K562 (cell line): ENCODE results near the gene UBE2E1. TPM values are rescaled to one million over a fixed set of nuclear protein-coding genes. Genes with fewer than 3 reads are reported as not detected.

Source experiments
- ATAC-seq: fragments of 200-7000 bp; cut with Tn5 transposase; 3 replicates; pipeline ENCODE4 v1.9.1; 2020; ENCODE audit warnings: moderate library complexity
- BruUV-seq: library from RNA; stranded (reverse); fragments of 400-500 nt; replicated peaks from 2 replicates; lab custom pipeline; 2021; lab: Mats Ljungman, UMichigan
- CTCF ChIA-PET: fragments of 300-600 bp; formaldehyde crosslinking; extraction: SDS; loops from one replicate; lab custom pipeline; 2021; ENCODE audit warnings: low intra/inter-chr PET ratio; lab: Yijun Ruan, JAX
- POLR2A ChIA-PET: fragments of 300-600, 350-650 bp; sonication (Branson Sonifier 250); formaldehyde crosslinking; extraction: SDS; loops from one replicate; lab custom pipeline; 2021; ENCODE audit warnings: antibody characterized with exemption, inconsistent platforms; lab: Yijun Ruan, JAX
- DNase-seq, 4 experiments: peaks; one replicate each; pipeline versions ENCODE4 v3.0.0 to v3.0.0-alpha.2; 2011 to 2018; ENCODE audit warnings: low spot score in 3 of 4, mixed read lengths in 3 of 4; ENCODE audit errors: extremely low read depth in 1 of 4
- FAIRE-seq: peaks from 2 replicates; lab custom pipeline; 2011; peaks lifted over from hg19 to GRCh38; lab: Jason Lieb, UNC
- H2AFZ ChIP-seq: 2 replicates; pipeline ENCODE4 v1.6.0; 2011; ENCODE audit warnings: low read depth, low read length, control low read depth, inconsistent platforms
- H3K27ac ChIP-seq: fragments of 200-600 bp; 3 replicates; pipeline ENCODE4 v1.8.0; 2011; ENCODE audit warnings: low read depth, mild to moderate bottlenecking, control low read depth, inconsistent platforms, low read length, moderate library complexity, mixed read lengths; ENCODE audit errors: extremely low read depth
- H3K27me3 ChIP-seq, 2 experiments: fragments of 300-600 bp in 1 of 2; 2 replicates in 1 of 2; 3 replicates in 1 of 2; pipeline versions ENCODE4 v1.6.0 to v1.8.0; 2011; ENCODE audit warnings: inconsistent platforms in 2 of 2, low read length in 2 of 2, mild to moderate bottlenecking in 1 of 2, mixed read lengths in 1 of 2, moderate library complexity in 1 of 2; ENCODE audit not compliant: control insufficient read depth in 2 of 2, insufficient read depth in 2 of 2
- H3K36me3 ChIP-seq: fragments of 300-600 bp; 3 replicates; pipeline ENCODE4 v1.8.0; 2011; ENCODE audit warnings: mild to moderate bottlenecking, low read length, inconsistent platforms; ENCODE audit not compliant: control insufficient read depth, insufficient read depth
- H3K4me1 ChIP-seq, 2 experiments: fragments of 200-600 bp in 1 of 2; replicated peaks in 1 of 2; 2 replicates in 1 of 2; 3 replicates in 1 of 2; pipeline versions ENCODE4 v1.5.1 to v1.8.0; 2011; ENCODE audit warnings: inconsistent platforms in 2 of 2, low read length in 2 of 2, mild to moderate bottlenecking in 1 of 2, mixed read lengths in 1 of 2, moderate library complexity in 1 of 2; ENCODE audit not compliant: control insufficient read depth in 2 of 2, insufficient read depth in 2 of 2
- H3K4me2 ChIP-seq: 2 replicates; pipeline ENCODE4 v1.6.1; 2011; ENCODE audit warnings: low read length, control low read depth, inconsistent platforms, mixed read lengths; ENCODE audit not compliant: insufficient read depth
- H3K4me3 ChIP-seq: fragments of 200-600 bp; sonication (generic), shearing (Covaris generic); 2 replicates; pipeline ENCODE4 v1.5.1; 2016; ENCODE audit warnings: control low read depth, inconsistent platforms
- H3K79me2 ChIP-seq: fragments of 200-600 bp; 3 replicates; pipeline ENCODE4 v1.8.0; 2011; ENCODE audit warnings: low read length, inconsistent platforms; ENCODE audit not compliant: control insufficient read depth, insufficient read depth
- H3K9ac ChIP-seq, 2 experiments: 2 replicates each; pipeline versions ENCODE4 v1.6.0 to v1.6.1; 2011; ENCODE audit warnings: low read depth in 2 of 2, low read length in 2 of 2, control low read depth in 1 of 2, inconsistent platforms in 1 of 2, mild to moderate bottlenecking in 1 of 2, mixed read lengths in 1 of 2; ENCODE audit not compliant: insufficient read depth in 1 of 2
- H3K9me1 ChIP-seq: one replicate; pipeline ENCODE4 v1.6.0; 2011; ENCODE audit warnings: inconsistent platforms, mild to moderate bottlenecking, low read length, moderate library complexity; ENCODE audit not compliant: control insufficient read depth, insufficient read depth
- H3K9me3 ChIP-seq: replicated peaks from 2 replicates; pipeline ENCODE4 v1.5.1; 2011; ENCODE audit warnings: low read depth, low read length, inconsistent platforms; ENCODE audit not compliant: control insufficient read depth, insufficient read depth
- H4K20me1 ChIP-seq: replicated peaks from 2 replicates; pipeline ENCODE4 v1.6.1; 2011; ENCODE audit warnings: low read length, inconsistent platforms, mixed read lengths; ENCODE audit not compliant: control insufficient read depth, insufficient read depth
- BCLAF1 ChIP-seq, 2 experiments: fragments of 450-650 bp in 1 of 2; IDR thresholded peaks; 2 replicates each; pipeline ENCODE4 v1.6.1; 2011 to 2017; ENCODE audit warnings: low read depth in 2 of 2, antibody characterized with exemption in 1 of 2, borderline replicate concordance in 1 of 2, low read length in 1 of 2, mild to moderate bottlenecking in 1 of 2, mixed read lengths in 1 of 2; ENCODE audit not compliant: control insufficient read depth in 1 of 2
- HSF4 ChIP-seq: fragments of 250-450 bp; sonication (Bioruptor Pico); IDR thresholded peaks from 2 replicates; pipeline ENCODE4 v2.1.2; 2022; ENCODE audit warnings: mild to moderate bottlenecking, moderate library complexity, borderline replicate concordance
- LARP7 ChIP-seq: fragments of 450-650 bp; IDR thresholded peaks from 2 replicates; pipeline ENCODE4 v1.6.1; 2016
- SAP30 ChIP-seq: fragments of 200-600 bp; sonication (generic); IDR thresholded peaks from 2 replicates; pipeline ENCODE4 v1.6.1; 2012; ENCODE audit warnings: borderline replicate concordance, low read depth, mild to moderate bottlenecking, moderate library complexity, low read length, control low read depth, inconsistent platforms; ENCODE audit not compliant: insufficient read depth, poor library complexity, severe bottlenecking
- TCF15 ChIP-seq: fragments of 250-450 bp; sonication (Bioruptor Pico); IDR thresholded peaks from 2 replicates; pipeline ENCODE4 v1.8.0; 2022; ENCODE audit warnings: moderate library complexity, mild to moderate bottlenecking, inconsistent platforms
- WHSC1 ChIP-seq: IDR thresholded peaks from one replicate; pipeline ENCODE4 v1.6.1; 2012; ENCODE audit warnings: low read length, control low read depth, inconsistent platforms
- ZBTB33 ChIP-seq: sonication (generic); formaldehyde crosslinking; IDR thresholded peaks from 2 replicates; pipeline ENCODE4 v1.8.1; 2023; ENCODE audit warnings: mild to moderate bottlenecking, missing genetic modification reagents
- ZEB2 ChIP-seq: fragments of 450-650 bp; IDR thresholded peaks from 2 replicates; pipeline ENCODE4 v1.6.1; 2016
- ZNF232 ChIP-seq: sonication (generic); formaldehyde crosslinking; IDR thresholded peaks from 2 replicates; pipeline ENCODE4 v1.8.0; 2022; ENCODE audit warnings: mild to moderate bottlenecking, missing genetic modification reagents
- WGBS: fragments of 100-300 bp; shearing (Covaris generic); methylation state at CpG from one replicate; pipeline ENCODE4 v1.1.6; 2016; ENCODE audit warnings: low coverage, mixed read lengths; ENCODE audit not compliant: insufficient coverage; ENCODE audit errors: missing lambda C conversion rate; 5-methylcytosine and 5-hydroxymethylcytosine counted together
- in situ Hi-C: fragments of 300-500 bp; cut with MboI; formaldehyde crosslinking; loops from 4 replicates; pipeline ENCODE4 v1.15.0; 2018; ENCODE audit warnings: inconsistent platforms, mixed read lengths
- intact Hi-C: fragments of 100-400 bp; cut with micrococcal nuclease; formaldehyde crosslinking; loops from 2 replicates; pipeline ENCODE4 v1.14.2; 2022
- polyA plus RNA-seq, 8 experiments: library from polyadenylated mRNA; depleted of rRNA in 4 of 8; stranded (reverse) in 5 of 8; unstranded in 3 of 8; fragments of >200 nt; fragmentation: Nextera tagmentation in 2 of 8; fragmentation: Illumina TruSeq in 1 of 8; extraction: Ambion mirVana in 2 of 8; extraction: Trizol in 1 of 8; gene quantifications; 2 replicates each; pipeline versions ENCODE4 v1.2.1 to v1.2.3, GENCODE V29; 2011 to 2014; ENCODE audit warnings: inconsistent platforms in 1 of 8, missing spikeins in 1 of 8
- total RNA-seq, 7 experiments: library from RNA; depleted of rRNA in 6 of 7; stranded (reverse); fragments of >200 nt in 6 of 7; fragmentation: Illumina TruSeq in 2 of 7; extraction: Trizol in 2 of 7; gene quantifications; 2 replicates each; pipeline versions ENCODE4 v1.2.1 to v1.2.3, GENCODE V29; 2011 to 2021; ENCODE audit warnings: low replicate concordance in 1 of 7

UBE2E1 gene
- total and polyA plus RNA-seq, 9 of the 15 experiments (the other 6 are each of a cell fraction or from before 2014, with no cell fraction given), result 54.4 to 294 (median 165) TPM

DNA sequence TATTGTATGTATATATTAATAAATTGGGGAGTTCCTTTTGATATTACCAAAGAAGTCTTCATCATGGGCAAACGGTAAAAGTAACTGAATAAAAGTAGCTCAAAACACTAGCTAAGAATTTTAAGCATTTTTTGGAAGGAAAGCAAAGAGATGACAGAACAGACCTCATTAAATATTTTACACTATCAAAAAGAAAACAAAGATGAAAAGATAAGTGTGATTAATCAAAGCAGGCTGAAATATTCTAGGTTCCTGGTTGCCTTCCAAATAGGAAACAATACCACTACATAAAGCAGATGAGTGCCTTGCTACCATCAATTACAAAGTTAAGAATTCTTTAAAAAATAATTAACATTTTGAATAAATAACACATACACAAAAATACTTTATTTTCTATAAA, 107.4 kb downstream of the UBE2E1 start:
- no peak for TF ChIP-seq ZEB2
- no peak for TF ChIP-seq LARP7
- no peak for TF ChIP-seq ZNF232 (CRISPR knock-in tag)
- no peak for TF ChIP-seq HSF4 (CRISPR knock-in tag)
- no peak for TF ChIP-seq TCF15 (CRISPR knock-in tag)
- no peak for TF ChIP-seq SAP30
- TF ChIP-seq WHSC1, result no peak
- no peak for TF ChIP-seq BCLAF1 (IDR thresholded peaks at IDR 0.05; ENCODE audit: borderline replicate concordance in 1 of 2, control insufficient read depth in 1 of 2, low read depth in 2 of 2, low read length in 1 of 2)
- TF ChIP-seq ZBTB33, result no peak
- peaks cover 6 to 13% of the 10 kb centered on the region in 2 experiments for H3K4me1 ChIP-seq
- H3K9me1 ChIP-seq, result no peaks in the 10 kb centered on the region
- in situ Hi-C loops (no loop called here), intact Hi-C loops (loop anchor here (10.0 kb wide), 1 partner anchor 582 kb away; the partner anchor contains the start of gene THRB)
- ChIA-PET POLR2A (no interaction called here), CTCF (no interaction called here)
- H3K9ac ChIP-seq, result no peak overlapping the region
- FAIRE-seq (no peak), DNase-seq (no peak), ATAC-seq (no peak)
- H2AFZ ChIP-seq, result no peak overlapping the region
- H3K27me3 ChIP-seq, result no peaks in the 10 kb centered on the region
- H3K9me3 ChIP-seq, result no peaks in the 10 kb centered on the region
- H3K79me2 ChIP-seq, result peaks cover 37% of the 10 kb centered on the region
- no peak overlapping the region for H3K4me3 ChIP-seq
- H3K27ac ChIP-seq, result no peak overlapping the region
- peaks cover 9% of the 10 kb centered on the region for H4K20me1 ChIP-seq
- H3K36me3 ChIP-seq, result peaks cover 21% of the 10 kb centered on the region
- 76% methylated on average over 1 of the region's 1 CpG for WGBS
- H3K4me2 ChIP-seq, result no peak overlapping the region
- BruUV-seq, result no TSS peak
